ENCODE measurements around the gene CRADD.
A peak's percentile ranks its signal among the peaks of the same experiment; 100 is the strongest.
"Not testable (repeated sequence)": the region's sequence is repeated elsewhere in the genome, so short reads cannot be mapped to it uniquely, and the experiment has no call there.

CRADD gene

DNA sequence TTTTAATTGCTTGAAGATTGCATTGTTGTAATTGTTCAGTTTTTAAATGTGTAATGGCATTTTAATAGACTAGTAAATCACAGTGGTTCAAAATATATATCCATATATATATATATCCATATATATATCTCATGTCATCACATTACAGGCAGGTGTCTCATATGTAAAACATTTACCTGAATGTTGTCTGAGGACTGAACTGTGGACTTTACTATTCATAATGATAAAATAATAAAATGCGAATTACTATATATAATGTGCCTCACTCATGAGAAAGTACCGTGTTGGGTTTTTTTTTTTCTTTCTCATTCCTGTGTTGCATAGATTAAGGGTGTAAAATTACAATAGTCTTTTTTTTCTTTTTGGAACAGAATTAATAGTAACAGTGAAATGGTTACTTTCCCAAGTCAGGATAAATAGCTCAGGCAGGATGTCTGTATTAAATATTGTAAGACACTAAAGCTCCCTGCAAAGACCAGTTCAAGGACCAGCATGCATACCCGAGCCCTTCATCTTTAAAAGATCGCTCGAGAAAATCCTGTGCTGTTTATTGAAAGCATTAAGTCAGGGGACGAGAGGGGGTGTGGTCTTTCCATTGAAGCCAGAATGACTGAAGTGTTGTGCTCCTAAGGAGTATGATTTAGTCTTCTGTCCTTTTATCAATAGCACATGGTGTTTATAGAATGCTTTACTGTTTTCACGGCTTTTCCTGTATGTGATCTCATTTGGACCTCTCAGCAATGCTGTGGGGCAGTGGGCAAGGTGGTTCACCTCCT lies 173.5 kb downstream of the CRADD start:
- no peak for DNase-seq

DNA sequence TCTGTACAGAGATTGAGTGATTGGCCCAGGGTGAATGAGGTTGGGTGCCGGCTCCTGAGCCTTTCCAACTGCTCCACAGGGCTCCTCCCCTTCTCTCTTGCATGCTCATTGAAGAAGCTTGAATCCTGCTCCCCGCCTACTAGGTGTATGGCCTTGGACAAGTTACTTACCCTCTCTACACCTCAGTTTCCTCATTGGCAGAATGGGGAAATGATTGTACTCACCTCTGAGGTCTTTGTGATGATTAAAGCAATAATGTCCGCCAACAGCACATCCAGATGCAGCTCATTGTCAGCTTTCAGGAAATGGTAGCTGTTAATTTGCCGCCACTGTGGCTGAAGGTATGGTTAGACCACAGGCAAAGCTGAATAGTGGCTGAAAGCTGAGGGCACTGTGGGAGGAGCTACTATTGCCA lies 174.1 kb downstream of the CRADD start:
- no peak for DNase-seq

DNA sequence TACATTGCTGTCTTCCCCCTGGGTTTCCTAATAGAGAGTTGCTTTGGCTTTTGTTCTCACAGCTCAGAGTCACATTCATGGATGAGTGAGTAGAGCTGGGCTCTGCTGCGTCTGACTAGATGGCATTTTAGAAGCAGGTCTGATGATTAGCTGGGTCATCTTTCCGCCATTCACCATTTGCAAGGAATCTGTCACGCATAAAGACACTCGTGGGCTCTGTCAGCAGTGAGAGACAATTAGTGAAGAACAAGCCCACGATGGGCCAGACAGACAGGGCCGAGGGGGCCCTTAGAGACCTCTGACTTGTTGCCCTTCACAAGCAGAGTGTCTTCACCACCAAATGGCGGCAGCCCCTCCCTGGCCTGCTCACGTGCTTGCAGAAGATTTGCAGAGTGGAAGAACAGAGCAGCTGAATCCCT lies 175.0 kb downstream of the CRADD start:
- DNase-seq: no peak

DNA sequence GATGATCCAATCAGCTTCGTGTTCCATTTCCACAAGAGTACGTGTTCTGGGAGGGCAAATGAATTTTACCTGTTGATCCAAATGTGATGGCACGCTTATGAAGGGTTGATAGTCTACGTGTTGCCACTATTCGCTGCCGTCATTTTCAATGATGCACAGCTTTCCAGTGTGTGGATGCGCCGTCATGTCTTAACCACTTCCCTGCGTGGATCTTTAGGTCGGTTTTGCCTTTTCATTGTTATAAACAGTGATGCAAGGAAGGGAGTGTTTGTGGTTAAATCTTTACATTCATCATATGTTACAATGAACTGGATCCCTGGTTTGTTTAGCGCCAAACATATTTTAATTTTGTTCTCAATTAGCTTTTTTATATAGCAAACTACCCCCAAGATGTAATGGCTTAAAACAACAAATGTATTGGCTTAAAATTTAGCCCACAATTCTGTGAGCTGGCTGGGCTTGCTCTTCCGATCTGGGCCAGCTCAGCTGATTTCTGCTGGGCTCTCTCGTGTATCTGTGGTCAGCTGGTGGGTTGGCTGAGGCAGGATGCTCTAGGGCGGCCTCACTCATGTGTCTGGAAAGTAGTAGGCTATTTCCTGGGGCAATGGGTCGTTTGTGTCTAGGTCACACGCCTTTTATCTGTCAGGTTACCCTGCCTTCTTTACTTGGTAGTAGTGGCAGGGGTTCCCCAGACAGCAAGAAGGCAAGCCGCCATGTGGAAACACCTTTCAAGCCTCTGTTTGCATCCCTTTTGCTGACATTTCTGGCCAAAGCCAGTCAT lies 176.7 kb downstream of the CRADD start:
- peak in 1 of 3 donors; percentile 9 for DNase-seq

DNA sequence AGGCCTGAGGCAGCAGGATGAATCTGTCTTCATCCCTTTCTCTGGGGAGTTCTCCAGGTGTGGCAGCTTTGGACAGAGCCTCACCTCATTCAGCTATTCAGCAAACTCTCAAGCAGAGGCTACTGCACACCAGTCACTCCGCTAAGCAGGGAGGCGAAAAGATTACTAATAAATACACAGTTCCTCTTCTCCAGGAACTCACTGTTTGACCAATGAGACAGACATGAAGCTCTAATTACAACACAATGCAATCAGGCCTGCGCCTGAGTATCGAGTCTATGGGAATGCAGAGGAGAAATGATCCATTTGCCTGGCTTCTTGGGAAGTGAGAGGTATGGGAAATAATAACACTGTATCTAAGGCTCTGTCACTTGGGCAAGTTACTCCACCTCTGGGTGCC lies 178.1 kb downstream of the CRADD start:
- peak; percentile 46 to 58 (median 54) for DNase-seq

DNA sequence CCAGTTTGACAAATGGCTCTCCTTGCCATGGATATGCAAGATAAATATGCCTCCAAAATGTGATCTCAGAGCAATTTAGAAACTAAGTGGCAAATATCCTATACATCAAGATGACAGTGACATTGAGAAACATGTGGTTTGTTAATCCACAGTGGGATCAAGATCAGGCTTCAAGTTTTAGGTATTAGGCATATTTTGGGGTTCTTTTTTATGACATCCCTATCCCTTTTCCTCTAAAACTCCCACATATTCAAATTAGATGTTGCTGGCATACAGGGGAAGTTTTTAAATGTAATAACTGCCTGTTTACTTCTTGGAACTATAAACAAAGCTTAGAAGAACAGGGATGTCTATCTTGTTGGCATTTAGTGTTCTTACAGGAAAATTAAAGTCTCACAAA lies 179.4 kb downstream of the CRADD start:
- DNase-seq: peak; percentile 14 to 57 (median 15)

DNA sequence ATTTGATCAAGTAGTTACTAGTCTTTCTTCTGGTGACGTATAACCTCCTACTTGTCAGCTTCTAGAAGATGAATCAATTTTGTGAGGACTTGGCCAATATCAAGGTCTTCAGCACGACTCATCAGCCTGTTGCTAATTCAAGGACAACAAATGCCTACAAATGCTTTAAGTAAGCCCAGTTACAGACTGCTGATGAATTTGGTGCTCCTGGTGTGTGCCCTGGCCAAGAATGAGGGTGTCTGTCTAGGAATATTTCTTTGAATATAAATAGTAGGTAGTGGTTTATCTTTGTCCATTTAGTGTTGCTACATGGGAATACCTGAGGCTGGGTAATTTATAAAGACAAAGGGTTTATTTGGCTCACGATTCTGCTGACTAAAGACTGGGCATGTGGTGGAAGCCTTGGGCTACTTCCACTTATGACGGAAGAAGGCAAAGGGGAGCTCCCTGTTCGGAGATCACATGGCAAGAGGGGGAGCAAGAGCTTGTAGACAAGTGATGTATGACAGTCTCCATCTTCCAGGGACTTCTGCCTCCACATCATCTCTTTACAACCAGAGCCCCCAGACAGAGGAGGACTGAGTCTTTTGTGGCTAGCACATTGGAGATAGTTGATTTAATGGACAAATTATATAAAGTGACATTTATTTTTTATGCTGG lies 180.2 kb downstream of the CRADD start:
- peak; percentile 37 to 68 (median 50) for DNase-seq

DNA sequence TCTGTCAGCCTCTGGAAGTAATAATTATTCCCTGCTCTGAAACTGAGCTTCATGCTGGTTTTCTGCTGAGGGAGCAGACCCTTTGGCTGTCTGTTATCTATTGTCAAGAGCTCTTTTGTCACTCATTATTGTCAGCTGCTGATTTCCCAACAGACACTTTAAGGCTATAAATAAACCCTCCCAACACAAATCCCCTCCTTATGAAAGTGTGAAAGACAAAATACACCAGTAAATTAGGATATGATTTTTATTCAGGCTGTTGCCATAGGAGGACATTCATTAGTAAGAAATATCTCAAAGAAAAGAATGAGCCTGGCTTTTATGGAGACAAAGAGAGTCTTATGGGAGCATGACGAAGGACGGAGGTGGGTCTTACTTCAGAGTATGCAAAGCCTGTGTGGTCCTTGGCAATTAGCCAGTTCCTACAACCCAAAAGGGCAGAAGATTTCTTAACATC lies 180.8 kb downstream of the CRADD start:
- no peak for DNase-seq

DNA sequence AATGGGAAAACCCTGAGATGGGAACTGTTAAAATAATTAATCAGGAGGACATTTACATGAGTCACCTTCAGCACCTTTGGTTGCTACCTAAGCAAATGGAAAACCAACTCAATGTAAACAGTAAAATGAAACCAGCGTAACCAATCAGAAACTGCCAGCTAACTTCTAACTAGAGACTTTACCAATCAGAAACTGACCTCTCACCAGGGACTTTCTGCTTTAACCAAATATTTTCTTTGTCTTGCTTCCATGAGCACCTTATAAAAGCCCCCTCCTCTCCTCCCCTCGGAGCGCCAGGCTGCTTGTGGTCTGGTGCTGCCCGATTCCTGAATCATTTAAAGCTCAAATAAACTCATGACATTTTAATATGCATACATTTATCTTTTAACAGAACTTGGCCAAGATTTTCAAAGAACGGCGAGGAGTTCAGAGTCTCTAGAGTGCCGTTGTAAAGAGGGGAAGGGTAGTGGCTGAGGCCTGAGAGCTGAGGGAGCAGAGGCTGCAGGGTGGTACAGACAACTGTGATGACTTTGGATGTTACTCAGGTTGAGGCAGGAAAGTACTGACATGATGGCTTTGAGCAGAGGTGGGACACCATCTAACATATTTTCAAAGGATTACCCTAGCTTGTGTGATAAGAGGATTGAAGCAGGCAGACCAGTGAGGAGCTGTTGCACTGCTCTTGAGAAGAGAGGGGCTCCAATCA lies 183.6 kb downstream of the CRADD start:
- no peak for DNase-seq

DNA sequence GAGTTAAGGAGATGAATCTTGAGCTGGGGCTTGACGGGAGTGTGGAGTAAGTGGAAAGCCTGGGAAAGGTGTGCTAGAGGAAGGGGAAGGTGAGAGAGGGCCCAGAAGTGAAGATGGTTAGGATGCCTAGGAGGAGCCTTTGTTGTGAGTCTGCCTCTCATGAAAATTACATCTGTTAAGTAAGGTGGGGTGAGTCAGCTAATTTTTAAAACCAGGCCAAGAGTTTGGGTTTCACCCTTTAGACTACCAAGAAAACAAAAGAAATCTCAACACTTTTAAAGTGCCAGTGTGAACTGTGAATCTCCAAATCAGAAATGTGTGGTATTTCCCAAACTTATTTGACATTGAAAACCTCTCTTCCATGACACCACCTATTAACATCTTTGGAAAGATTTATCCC lies 185.2 kb downstream of the CRADD start:
- no peak for DNase-seq

DNA sequence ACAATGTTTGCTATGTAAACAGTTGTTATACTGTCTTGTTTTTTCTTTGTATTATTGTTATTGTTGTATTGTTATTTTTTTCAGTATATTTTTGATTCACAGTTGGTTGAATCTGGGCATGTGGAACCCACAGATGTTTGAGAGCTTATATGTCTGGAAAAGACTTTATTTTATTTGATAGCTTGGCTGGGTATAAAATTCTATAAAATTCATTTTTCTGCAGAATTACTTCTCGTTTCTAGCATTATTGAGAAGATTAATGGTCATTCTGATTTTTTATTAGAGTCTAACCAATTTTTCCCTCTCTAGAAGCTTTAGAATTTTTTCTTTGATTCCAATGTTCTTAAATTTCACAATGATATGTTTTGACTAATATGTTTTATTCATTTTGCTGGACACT lies 188.6 kb downstream of the CRADD start:
- no peak for DNase-seq

DNA sequence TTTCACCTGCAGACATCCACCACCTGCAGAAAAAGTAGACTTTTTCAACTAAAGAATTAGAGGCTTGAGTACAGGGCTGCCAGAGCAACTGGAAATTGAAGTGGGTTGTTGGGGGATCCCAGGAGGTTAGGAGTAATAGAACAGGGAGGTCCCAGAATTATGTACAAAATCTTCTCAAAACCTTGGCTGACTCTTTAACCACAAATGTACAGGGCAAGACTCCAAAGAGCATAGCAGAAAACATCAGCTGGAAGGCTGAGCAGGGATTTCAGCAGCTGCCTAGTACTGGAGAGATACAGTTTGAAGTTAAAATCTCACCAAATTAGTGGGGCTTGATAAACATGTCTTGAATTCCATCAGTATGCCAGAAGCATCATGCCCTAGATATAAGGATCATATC lies 191.6 kb downstream of the CRADD start:
- no peak for DNase-seq

DNA sequence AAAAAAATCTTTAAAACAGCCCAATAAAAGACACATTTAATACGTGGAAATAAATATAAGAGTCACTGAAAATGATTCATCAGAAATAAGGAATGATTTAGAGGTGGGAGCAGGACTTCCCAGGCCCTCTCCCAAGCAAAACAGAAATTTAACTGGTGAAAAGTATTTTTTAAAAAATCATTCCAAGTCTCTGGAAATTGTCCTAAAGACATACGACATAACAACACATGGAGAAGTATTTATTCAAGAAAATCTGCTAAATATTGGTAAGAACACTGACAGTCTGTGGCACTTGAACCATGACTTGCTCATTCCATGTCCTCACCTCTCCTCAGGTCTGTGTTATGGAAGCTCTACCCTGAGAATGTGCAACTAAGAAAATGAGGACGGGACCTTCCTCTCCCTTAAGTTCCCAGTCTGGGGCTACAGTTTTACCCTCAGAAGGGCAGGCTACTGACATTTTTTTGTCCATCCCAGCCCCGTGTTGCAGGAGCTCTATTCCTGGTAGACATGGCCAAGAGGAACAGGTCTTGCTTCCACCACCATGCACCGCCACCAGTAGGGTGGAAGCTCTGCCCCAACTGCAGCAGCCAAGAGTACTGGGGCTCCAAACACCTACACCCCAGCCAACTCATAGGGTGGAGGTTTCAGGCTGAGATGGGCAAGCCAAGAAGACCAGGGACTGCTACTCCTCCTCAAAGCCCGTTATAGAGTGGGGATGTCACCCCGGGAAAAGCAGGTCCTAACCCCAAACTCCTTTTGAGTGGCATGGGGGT lies 193.0 kb downstream of the CRADD start:
- no peak for DNase-seq

DNA sequence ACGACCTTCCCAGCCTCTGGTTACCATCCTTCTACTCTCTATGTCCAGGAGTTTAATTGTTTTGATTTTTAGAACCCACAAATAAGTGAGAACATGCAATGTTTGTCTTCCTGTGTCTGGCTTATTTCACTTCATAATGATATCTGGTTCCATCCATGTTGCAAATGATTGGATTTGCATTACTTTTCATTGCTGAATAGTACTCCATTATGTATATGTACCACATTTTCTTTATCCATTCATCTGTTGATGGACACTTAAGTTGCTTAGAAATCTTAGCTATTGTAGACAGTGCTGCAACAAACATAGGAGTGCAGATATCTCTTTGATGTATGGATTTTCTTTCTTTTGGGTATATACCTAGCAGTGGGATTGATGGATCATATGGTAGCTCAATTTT lies 194.4 kb downstream of the CRADD start:
- DNase-seq: not testable (repeated sequence)

DNA sequence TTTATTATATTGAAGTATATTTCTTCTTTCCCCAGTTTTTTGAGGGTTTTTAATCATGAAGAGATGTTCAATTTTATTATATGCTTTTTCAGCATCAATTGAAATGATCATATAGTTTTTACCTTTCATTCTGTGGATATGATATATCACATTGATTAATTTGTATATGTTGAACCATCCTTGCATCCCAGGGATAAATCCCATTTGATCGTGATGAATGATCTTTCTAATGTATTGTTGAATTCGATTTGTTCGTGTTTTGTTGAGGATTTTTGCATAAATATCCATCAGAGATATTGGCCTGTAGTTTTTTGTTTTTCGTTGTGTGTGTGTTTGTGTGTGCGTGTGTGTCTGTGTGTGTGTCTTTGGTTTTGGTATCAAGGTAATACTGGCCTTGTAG lies 196.4 kb downstream of the CRADD start:
- DNase-seq: no peak

DNA sequence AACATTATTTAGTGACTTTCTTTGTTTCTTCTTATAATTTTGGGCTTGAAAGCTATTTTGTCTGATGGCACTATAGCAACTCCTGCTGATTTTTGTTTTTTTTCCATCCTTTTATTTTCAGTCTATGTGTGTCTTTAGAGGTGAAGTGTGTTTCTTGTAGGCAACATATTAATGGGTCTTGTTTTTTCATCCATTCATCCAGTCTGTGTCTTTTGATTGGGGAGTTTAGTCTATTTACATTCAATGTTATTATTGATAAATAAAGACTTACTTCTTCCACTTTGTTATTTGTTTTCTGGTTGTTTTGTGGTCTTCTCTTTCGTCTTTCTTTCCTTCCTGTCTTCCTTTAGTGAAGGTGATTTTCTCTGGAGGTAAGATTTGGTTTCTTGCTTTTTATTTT lies 198.0 kb downstream of the CRADD start:
- DNase-seq: no peak

DNA sequence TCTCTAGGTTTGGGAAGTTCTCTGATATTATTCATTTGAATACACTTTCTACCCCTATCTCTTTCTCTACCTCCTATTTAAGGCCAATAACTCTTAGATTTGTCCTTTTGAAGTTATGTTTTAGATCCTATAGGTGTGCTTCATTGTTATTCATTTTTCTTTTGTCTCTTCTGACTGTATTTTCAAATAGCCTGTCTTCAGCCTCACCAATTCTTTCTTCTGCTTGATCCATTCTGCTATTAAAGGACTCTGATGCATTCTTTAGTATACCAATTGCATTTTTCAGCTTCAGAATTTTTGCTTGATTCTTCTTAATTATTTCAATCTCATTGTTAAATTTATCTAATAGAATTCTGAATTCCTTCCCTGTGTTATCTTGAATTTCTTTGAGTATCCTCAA lies 199.2 kb downstream of the CRADD start:
- DNase-seq: no peak

DNA sequence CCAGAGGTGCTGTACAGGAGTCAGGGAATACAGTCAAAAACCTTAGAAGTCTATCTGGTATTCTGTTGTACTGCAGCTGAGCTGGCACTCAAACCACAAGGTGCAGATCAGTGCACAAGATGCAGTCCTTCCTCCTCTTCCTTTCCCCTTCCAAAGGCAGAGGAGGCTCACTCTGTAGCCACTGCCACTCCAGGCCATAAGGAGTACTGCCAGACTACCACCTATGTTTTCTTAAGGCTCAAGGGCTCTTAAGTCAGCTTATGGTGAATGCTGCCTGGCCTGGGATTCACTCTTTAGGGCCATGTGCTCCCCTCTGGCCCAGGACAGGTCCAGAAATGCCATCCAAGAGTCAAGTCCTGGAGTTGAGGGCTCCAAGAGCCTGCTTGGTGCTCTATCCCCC lies 200.3 kb downstream of the CRADD start:
- DNase-seq: no peak

DNA sequence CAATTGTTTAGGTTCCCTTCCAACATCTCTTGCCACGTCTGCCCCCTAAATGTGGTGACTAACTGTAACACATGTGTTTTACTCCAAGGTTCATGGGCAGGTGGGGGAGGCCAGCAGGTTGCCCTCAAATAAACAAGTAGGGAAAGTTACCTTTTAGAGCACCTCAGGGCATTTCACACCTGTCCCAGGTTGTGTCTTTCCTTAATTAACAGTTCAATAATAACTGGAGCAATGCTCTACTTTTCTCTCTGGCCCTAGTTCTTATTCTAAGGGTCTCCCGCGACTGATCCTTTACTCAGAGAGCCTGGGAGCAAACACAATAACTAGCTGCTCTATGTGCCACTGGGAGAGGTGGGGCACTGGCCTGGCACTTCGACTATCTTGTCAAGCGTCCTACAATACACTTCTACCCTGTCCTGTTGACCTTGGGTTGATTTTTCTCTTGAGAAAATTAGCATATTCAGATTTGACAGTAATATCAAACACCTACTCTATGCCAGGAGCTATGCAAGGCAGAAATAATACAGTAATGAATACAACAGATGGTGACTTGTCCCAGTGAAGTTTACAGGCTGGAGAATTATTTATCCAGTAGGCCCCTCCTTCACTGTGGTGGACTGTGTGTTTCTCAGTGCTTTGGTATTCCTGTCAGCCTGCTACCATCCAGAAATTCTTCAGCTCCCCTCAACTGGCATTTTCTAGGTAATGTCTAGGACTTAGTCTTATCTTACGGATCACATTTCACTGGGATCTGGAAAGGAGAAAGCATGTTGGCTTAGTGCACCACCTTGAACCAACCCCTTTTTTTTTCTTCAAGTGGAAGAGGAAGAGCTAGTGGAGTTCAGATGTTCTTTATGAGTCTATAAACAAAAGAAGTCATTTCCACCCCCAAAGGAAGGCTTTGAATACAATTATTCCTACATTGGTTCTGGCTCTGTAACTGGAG lies 202.6 kb downstream of the CRADD start:
- no peak for DNase-seq

DNA sequence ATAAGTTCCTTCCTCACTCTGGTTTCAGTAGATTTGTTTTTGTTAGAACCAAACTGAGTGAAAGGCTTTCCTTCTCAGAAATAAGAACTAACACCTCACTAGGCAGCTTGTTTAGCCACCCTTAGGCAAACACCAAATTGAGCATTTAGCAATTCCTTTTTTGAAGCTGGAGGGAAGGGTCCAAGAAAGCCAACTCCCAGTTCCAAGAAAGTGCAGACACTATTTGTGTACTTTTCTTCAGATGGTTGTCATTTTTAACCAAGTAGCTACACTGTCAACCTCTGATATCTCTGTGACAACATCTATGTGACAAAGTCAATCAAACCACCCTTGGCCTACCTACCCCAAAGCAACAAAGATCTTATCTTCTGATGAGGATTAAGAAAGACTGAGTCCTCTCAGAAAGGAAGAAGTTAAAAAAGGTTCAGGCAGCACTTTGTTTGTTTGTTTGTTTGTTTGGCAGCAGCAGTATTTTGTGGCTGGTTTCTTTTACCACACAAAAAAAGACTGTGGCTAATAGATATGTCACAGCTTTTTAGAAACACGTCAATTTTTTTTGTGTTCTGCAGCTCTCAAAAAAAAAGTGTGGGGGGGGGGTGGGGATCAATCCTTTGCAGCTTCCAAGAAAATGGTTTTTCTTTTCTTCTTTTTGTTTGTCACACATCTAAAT lies 203.8 kb downstream of the CRADD start:
- DNase-seq: no peak

Data from suppressor macrophage treated with lipopolysaccharide for 1 hour (primary cell).